Brain microvascular endothelial cell (primary cell): ENCODE data around the gene KLK13.

Experiments used
- DNase-seq: peaks from one replicate; pipeline ENCODE4 v3.0.0-alpha.2; 2020
- H3K27ac ChIP-seq: fragments of 250-450 bp; sonication (Bioruptor Pico); 2 replicates; pipeline ENCODE4 v1.5.1; 2020; ENCODE audit warnings: mild to moderate bottlenecking, moderate library complexity
- H3K27me3 ChIP-seq: fragments of 250-450 bp; sonication (Bioruptor Pico); replicated peaks from 2 replicates; pipeline ENCODE4 v1.5.1; 2020; ENCODE audit warnings: mild to moderate bottlenecking
- H3K36me3 ChIP-seq: fragments of 250-450 bp; sonication (Bioruptor Pico); replicated peaks from 2 replicates; pipeline ENCODE4 v1.5.1; 2020; ENCODE audit warnings: mild to moderate bottlenecking
- H3K4me3 ChIP-seq: 2 replicates; pipeline ENCODE4 v1.5.1; 2011; ENCODE audit warnings: low read depth, mild to moderate bottlenecking, control low read depth, low read length, moderate library complexity
- CTCF ChIP-seq: IDR thresholded peaks from 2 replicates; pipeline ENCODE4 v1.5.1; 2011; ENCODE audit warnings: low read depth, mild to moderate bottlenecking, moderate library complexity, low read length, control low read depth, inconsistent platforms; ENCODE audit errors: missing control alignments
- in situ Hi-C: cut with HindIII; loops from 2 replicates; pipeline ENCODE4 v1.10.0; 2017; ENCODE audit warnings: low sequenced_read_pairs, low pct_ligation_motif_present

The KLK13 gene

GRCh38 chr19:51022526-51022925 is 42.4 kb downstream of the KLK13 start:
- no peak for DNase-seq
- peaks cover 14% of the 10 kb centered on the region for H3K27me3 ChIP-seq
- no peak overlapping the region for H3K4me3 ChIP-seq
- H3K36me3 ChIP-seq = no peaks in the 10 kb centered on the region
- in situ Hi-C loops = no loop called here
- TF ChIP-seq CTCF = no peak
- H3K27ac ChIP-seq = no peak overlapping the region

- TF ChIP-seq CTCF = peak; percentile 70
- DNase-seq = peak; percentile 49
- in situ Hi-C loops = no loop called here
Measured at GRCh38 chr19:51020988-51021651, 43.8 kb downstream of the KLK13 start.

GRCh38 chr19:51019544-51019925 is 45.4 kb downstream of the KLK13 start, which contains the start of gene KLK10:
Gene KLK10, minus strand, starts transcription at chr19:51019709. Its CDS starts 579 bp downstream, at chr19:51019130.
- no peak within 1 kb of the TSS for H3K4me3 ChIP-seq
- in situ Hi-C loops = no loop called here
- no peak for TF ChIP-seq CTCF
- peaks cover 22% of the 10 kb centered on the region for H3K27me3 ChIP-seq
- H3K36me3 ChIP-seq = no peaks in the 10 kb centered on the region
- DNase-seq = no peak
- no peak within 1 kb of the TSS for H3K27ac ChIP-seq

More at GRCh38 chr19:51020988-51021651, 43.8 kb downstream of the KLK13 start:
- Histone ChIP-seq H3K27ac (no peak overlapping the region), H3K36me3 (no peaks in the 10 kb centered on the region), H3K27me3 (peaks cover 22% of the 10 kb centered on the region), H3K4me3 (no peak overlapping the region)

GRCh38 chr19:51018745-51019543 is 45.9 kb downstream of the KLK13 start:
- no peak overlapping the region for H3K27ac ChIP-seq
- H3K36me3 ChIP-seq = no peaks in the 10 kb centered on the region
- DNase-seq = no peak
- H3K4me3 ChIP-seq = no peak overlapping the region
- no peak for TF ChIP-seq CTCF
- H3K27me3 ChIP-seq = peaks cover 22% of the 10 kb centered on the region
- in situ Hi-C loops = no loop called here

- peak; percentile 79 for TF ChIP-seq CTCF
- peak; percentile 14 for DNase-seq
- in situ Hi-C loops = no loop called here
- Histone ChIP-seq H3K4me3 (no peak overlapping the region), H3K27me3 (peaks cover 22% of the 10 kb centered on the region), H3K27ac (no peak overlapping the region), H3K36me3 (no peaks in the 10 kb centered on the region)
Measured at GRCh38 chr19:51016798-51017683, 47.9 kb downstream of the KLK13 start.
